22Rv1 (cell line): ENCODE measurements around the gene ARHGEF2.

Experiments used
- H3K27ac ChIP-seq: fragments of 450-650 bp; 2 replicates; pipeline ENCODE4 v1.5.1; 2017
- ZFX ChIP-seq: fragments of 450-650 bp; IDR thresholded peaks from 2 replicates; pipeline ENCODE4 v1.6.1; 2017; ENCODE audit warnings: antibody characterized with exemption, borderline replicate concordance
- TF ChIP-seq, protein P1 (sequence below): fragments of 450-650 bp; IDR thresholded peaks from 2 replicates; pipeline ENCODE4 v1.5.1; 2017; ENCODE audit warnings: mild to moderate bottlenecking

ARHGEF2 gene

DNA sequence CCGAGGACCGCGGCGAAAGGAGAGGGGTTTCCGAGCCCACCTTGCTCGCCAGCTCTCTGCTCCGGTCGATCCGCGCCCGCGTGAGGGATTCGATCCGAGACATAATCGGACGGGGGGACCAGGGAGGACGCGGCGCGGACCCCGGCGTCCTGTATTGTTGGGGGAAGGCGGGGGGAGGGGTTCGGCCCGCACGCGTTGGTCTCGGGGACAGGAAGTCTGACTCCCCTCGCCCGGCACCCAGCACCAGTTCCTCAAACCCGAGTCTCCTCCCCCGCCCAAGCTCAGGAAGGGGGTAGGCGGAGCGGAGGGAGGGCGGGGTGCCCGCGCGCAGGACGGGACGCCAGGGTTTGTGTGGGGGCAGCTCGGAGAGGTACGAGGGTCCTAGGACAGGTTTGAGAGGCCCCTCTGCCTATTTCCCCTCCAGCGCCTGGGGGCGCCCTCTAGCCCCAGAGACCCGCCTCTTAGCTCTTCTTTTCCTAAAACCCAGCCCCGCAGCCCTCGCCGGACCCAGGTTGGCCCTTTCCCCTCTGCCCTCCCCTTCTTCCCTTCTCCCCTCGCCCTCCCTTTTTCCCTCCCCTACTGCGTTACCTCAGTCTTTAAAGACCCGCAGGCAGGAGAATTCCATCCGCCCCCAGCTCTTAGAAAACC is at the start of gene ARHGEF2:
TSS of gene ARHGEF2 (minus strand) at position 223 of the 648 bp plus-strand sequence. CDS start at position 103, 120 bp downstream.
- TF ChIP-seq, protein P1, sequence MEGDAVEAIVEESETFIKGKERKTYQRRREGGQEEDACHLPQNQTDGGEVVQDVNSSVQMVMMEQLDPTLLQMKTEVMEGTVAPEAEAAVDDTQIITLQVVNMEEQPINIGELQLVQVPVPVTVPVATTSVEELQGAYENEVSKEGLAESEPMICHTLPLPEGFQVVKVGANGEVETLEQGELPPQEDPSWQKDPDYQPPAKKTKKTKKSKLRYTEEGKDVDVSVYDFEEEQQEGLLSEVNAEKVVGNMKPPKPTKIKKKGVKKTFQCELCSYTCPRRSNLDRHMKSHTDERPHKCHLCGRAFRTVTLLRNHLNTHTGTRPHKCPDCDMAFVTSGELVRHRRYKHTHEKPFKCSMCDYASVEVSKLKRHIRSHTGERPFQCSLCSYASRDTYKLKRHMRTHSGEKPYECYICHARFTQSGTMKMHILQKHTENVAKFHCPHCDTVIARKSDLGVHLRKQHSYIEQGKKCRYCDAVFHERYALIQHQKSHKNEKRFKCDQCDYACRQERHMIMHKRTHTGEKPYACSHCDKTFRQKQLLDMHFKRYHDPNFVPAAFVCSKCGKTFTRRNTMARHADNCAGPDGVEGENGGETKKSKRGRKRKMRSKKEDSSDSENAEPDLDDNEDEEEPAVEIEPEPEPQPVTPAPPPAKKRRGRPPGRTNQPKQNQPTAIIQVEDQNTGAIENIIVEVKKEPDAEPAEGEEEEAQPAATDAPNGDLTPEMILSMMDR, result peak; percentile 47
- TF ChIP-seq ZFX, result no peak
- peak within 1 kb of the TSS; percentile 46 for H3K27ac ChIP-seq

DNA sequence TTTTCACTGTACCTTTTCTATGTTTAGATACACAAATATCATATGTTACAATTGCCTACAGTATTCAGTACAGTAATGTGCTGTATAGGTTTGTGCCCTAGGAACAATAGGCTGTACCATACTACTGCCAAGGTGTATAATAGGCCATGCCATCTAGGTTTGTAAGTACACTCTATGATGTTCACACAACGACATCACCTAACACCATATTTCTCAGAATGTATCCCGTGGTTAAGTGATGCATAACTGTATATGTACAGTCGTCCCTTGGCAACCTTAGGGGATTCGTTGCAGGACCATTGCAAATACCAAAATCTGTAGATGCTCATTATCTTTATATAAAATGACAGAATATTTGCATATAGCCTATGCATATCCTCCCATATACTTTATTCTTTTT is 48.2 kb upstream of the ARHGEF2 start:
- no peak overlapping the region for H3K27ac ChIP-seq
- TF ChIP-seq, protein P1, result no peak
- TF ChIP-seq ZFX, result no peak

DNA sequence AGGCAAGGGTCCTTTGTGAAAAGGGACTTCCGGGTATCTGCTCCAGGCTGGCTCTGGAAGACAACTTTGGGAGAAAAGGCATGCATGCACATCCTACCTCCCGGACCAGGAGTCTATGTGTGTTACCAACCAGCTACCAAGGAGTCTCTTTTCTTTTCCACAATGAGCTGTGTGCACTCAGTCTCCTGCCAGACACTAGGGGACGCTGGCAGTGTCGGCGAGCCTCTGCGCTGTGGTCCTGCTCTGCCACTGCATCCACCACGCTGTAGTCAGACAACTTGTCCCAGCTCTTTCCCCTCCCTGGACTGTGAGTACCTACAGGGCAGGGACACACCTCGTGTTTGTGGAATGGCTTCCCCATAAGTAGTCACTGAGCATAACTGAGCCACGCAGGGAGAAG is 47.5 kb upstream of the ARHGEF2 start:
- TF ChIP-seq ZFX, result no peak
- TF ChIP-seq, protein P1, result peak; percentile 72
- H3K27ac ChIP-seq, result no peak overlapping the region

DNA sequence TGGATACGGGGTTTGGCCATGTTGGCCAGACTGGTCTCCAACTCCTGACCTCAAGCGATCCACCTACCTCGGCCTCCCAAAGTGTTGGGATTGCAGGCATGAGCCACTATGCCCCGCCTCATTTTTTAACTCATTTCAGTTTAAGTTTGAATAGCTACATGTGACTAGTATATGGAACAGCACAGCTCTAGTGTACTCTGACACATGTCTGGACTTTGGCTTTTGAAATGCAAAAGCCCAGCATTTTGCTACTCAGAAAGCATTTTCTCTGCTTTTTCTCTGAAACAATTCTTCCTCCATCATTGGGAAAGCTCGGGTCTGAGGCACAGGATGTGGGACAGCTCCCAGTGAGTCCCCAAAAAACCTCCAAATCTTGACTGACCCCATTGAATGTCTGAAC is 46.5 kb upstream of the ARHGEF2 start:
- H3K27ac ChIP-seq, result no peak overlapping the region
- TF ChIP-seq, protein P1, result no peak
- no peak for TF ChIP-seq ZFX

DNA sequence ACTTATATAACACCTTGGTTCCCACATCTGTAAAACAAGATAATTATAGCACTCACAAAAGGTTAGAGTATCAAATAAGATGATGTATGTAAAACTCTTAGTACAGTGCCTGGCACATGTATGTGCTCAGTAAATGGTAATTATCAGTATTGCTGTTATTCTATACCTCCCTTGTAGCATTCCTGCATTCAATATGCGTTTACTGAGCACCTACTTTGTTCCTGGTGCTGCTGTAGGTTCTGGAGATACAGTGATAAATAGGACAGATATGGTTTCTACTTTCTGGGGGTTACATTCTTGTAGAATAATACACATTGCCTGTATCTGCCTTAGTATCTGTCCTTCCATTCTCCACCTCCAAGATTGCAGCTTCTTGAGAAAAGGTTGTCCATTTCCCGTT is 43.6 kb upstream of the ARHGEF2 start:
- no peak overlapping the region for H3K27ac ChIP-seq
- TF ChIP-seq, protein P1, result no peak

DNA sequence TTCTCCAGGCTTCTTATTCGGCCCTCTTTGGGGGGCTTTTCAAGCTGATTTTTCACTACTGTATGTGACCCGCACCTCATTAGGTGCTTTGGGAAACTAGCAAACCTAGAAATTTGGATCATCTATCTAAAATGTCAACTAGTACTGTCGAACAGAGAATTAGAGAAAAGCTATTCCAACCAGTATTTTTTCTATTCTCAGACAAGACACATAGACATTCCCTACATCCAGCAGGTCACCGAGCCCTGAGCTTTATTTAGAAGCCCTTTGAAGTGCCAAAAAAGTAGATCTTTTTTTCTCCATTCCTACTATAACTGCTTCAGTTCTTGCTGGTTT is 42.7 kb upstream of the ARHGEF2 start:
- peak overlapping the region; percentile 61 for H3K27ac ChIP-seq

DNA sequence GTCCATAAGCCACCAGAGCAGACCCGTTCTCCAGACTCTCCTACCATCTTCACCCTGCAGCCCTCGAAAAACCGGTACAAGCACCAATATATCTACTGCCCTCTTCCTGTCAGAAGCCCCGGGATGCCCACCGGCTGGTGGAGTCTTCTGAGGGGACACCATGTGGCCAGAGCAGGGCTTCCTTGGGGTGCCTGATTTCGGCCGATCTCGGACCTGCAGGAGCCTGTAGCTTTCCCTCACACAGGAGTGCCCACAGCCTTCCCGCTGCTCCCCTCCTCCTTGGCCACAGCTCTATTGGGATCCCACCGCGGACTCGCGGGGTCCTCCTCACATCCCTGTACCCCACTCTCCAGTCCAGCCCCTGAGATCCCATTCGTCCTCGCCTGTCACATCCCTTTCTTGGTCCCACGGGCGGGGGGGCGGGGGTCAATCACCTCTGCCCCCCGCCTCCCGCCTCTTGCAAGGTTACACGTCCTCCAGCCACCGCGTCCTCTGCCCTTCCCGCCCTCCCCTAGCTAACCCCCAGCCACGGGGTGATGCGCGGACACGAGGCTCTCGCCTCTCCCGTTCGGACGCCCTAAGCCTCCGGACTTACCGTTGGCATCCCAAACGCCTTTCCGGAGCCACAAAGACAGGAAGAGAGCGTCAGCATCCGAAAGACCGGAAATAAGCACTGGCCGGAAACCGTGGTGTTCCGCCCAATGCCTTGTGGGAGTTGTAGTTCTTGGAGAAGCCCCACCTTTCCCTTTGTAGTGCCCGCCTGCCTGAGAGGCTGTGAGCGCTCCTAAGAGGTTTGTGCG is 42.1 kb upstream of the ARHGEF2 start, which contains the start of gene SSR2:
TSS of gene SSR2 (minus strand) at position 659 of the 800 bp plus-strand sequence. CDS start 784 bp downstream, outside the sequence.
- no peak for TF ChIP-seq ZFX
- TF ChIP-seq, protein P1, result no peak
- H3K27ac ChIP-seq, result peak within 1 kb of the TSS; percentile 61

More for the DNA sequence above, 42.7 kb upstream of the ARHGEF2 start:
- no peak for TF ChIP-seq ZFX
